NCI-H748 (cell line): ENCODE data around the gene CUZD1.
"Not testable (repeated sequence)": the region's sequence is repeated elsewhere in the genome, so short reads cannot be mapped to it uniquely, and the experiment has no call there.

ENCODE experiments used
- DNase-seq: peaks from one replicate; lab custom pipeline; 2025; ENCODE audit not compliant: unreplicated experiment; lab: John Stamatoyannopoulos, UW

Gene CUZD1, protein sequence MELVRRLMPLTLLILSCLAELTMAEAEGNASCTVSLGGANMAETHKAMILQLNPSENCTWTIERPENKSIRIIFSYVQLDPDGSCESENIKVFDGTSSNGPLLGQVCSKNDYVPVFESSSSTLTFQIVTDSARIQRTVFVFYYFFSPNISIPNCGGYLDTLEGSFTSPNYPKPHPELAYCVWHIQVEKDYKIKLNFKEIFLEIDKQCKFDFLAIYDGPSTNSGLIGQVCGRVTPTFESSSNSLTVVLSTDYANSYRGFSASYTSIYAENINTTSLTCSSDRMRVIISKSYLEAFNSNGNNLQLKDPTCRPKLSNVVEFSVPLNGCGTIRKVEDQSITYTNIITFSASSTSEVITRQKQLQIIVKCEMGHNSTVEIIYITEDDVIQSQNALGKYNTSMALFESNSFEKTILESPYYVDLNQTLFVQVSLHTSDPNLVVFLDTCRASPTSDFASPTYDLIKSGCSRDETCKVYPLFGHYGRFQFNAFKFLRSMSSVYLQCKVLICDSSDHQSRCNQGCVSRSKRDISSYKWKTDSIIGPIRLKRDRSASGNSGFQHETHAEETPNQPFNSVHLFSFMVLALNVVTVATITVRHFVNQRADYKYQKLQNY

DNA sequence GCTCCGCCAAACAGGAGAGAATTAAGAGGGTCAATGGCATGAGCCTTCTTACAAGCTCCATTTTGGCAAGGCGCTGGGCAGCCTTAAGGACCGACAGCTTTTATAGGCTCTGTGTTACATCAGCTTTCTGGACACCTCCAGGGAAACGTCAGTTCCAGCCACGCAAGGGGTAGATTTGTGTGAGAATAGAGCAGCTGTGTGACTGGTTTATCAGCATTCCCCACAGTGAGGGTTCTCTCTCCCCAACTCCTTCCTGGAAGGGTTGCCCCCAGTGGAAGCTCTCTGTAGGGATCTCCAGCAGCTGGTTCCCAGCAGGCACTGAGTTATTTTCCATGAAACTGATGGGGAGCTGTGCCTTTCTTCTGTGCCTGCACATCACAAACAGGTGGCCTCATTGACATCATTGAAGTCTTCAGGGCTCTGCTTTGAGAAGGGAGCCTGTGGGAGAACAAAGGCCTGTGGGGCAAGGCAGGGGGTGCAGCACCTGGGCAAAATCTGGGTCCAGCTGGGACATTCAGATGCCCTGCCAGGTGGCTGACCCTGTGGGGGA is at the start of gene CUZD1:
Gene CUZD1 (minus strand): TSS at position 75 of the 550 bp plus-strand sequence. CDS start 14 bp downstream, at position 61.
- DNase-seq: no peak

DNA sequence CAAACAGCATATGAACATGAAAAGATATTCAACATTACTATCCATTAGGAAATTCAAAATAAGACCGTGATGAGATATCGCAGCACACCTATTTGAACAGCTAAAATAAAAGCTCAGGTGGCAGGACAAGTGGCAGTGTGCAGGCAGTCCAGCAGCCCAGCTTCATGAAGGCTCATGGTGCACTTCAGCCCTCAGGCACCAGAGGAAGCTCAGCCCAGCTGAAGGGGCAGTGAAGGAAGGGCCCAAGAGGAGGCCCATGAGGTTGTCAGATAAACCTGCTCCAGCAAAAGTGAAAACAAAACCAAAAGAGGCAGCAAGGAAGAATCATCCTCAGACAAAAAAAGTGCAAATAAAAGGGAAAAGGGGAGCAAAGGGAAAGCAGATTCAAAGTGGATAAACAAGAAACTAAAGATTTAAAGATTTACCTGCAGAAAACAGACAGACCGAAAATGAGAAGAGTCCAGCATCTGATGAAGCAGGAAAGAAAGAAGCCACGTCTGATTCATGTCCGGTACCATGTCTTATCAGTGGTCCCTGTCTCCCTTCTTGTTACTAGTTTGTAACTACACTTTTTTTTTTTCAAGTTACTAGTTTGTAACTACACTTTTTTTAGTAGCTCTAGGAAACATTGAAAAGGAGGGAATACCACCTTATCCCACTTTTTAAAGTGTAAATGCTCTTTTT is 48.7 kb upstream of the CUZD1 start:
- no peak for DNase-seq

DNA sequence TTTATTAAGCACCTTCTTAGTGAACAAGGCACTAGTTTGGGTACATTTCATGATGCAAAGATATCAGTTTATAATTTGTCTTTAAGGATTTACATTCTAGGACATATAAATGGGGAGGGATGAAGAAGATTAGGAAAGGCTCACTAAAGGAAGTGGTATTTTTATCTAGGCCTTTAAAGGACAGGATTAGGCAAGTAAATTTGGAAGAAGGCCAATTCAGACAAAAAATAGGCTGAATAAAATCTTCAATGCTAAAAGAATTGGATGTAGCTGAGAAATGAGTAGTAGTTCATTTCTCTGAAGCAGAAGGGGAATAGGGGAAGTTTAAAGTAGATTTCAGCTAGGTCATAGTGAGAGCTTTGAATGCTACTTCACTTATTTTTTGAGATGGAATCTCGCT is 38.5 kb upstream of the CUZD1 start:
- no peak for DNase-seq

DNA sequence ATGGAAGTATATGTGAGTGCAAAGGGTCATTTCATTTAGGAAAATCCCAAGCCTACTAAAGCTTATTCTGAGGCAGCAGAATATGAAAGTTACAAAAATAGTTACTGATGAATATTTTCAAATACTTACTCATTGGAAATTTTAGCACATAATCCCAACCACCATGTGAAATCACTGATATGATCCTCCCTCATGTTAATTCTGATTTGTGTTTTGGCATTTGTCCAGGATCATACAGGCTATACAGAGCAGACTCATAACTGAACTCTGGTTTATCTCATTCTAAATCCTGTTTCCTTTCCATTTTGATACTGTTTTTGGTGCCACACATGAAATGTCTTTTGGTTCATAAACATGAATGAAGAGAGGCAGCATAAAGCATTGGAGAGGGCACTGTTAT is 37.1 kb upstream of the CUZD1 start:
- DNase-seq: no peak

DNA sequence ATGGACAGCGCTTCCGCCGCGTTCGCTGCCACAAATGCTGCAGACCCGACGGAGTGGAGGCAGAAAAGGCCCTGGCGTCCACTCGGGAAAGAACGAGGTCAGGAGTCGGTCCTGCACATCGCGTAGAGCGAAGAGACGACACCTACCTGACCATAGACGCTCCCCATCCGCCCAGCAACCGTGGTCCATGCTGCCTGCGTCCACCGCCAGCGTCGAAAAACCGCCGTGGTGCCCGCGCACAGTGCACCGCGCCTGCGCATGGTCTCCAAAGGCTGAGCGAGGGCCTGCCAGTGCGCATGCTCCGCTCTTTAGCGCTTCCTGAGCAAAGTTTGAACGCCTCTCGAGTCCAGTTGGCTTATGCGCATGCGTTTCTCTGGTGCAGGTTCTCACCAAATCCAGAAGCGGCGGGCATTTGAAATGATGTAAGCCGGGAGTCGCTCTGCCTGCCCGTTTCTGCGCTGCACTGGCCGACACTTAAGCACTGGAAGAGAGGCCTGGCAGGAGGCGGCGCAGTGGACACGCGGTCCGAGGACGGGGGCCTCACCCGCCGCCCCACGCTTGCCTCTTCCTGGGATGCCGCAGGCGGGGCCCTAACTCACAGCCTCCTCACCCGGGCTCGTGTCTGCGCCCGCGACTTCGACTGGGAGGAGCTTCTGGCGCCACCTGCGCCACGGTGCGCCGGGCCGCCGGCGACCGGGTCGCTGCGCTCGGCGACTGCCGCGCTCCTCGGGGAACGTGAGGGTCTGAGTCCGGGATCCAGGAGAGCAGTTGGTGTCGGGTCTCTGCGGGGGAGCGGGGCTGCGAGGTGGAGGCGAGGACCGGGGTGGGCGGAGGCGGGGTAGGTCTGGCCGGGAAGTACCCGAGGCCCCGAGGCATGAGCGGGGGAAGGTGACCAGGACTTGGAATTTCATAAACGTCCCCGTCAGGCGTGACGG is 33.9 kb upstream of the CUZD1 start, which contains the start of gene FAM24B:
Gene FAM24B (minus strand): TSS at position 243 of the 935 bp plus-strand sequence. CDS start 29,066 bp downstream, outside the sequence.
- DNase-seq: peak; percentile 98

DNA sequence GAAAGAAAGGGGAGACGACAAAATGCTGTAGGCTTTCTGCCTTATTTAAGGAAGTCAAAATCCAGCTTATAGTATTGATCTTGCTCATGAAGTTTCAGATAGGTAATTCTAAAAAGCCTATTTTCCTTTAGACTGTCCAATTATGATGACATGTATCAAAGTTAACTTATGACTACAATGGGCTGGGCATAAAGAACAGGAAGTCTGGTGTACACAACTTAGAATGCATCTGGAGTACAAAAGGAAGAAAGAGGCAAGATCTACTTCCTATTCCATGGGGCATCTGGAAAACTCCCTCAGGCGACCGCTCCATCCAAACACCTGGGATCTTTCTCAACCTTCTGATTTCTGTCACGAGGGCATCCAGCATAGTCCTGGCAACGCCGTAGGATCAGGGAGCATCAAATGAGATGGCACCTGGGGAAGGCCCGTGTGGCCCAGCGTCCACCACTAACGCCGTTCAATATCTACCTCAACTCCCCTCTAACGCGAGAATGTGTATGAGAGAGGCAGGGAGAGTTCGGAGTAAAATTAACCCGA is 33.2 kb upstream of the CUZD1 start:
- peak; percentile 78 for DNase-seq

DNA sequence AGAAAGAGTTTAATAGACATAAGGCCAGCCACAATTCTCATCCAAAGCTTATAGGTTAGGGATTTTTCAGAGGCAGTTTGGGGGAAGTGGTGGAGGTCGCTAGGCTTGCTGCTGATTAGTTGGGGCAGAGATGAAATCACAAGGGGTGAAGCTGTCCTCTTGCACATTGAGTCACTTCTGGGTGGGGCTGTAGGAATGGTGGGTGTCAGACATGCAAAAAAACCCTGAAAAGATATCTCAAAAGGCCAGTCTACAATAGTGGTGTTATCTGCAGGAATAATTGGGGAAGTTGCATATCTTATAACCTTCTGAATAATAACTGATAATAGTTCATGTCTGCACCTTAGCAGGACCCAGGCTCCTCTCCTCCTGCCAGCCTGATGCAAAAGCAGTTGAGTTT is 31.6 kb upstream of the CUZD1 start:
- DNase-seq: no peak

DNA sequence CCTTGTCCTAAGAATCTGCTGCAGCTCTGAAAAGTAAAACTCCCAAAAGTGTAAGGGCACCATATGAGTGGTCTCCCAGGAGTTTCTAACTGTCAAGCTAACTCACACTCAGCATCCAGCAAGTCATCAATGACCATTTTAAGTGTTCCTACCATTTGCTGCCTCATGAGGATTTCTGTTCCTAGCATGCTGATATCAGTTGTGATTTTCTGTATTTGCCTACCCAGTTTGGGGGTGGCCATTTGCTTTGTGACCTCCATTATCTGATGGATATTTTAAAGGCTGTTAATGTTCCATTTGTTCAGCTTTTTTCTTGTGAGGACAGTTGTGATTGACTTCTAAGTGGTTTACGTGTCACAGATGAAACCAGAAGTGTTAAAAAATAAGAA is 30.8 kb upstream of the CUZD1 start:
- DNase-seq: no peak

DNA sequence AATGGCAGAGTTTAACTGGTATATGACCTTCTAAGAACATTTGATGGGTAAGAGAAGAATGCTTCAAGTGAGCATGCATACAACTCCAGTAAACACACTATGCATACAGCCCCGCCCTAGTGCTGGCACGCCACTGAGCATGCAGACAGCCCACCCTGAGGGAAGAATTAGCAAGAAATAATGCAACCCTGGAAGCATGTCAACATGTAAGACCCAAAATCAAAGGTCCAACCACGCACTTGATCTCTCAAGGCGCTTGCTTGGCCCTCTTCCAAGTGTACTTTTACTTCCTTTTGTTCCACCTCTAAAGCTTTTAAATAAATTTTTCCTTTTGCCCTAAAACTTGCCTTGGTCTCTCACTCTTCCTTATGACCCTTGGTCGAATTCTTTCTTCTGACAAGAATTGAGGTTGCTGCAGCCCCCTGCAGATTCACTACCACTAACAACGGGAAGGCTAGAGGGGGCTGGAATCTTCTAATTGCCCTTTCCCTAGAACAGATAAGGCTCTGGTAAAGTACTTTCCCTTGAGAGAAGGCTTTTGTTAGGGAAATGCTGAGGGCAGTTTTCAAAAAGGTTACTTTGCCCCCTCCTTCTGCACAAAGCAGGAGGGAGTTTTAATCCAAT is 30.3 kb upstream of the CUZD1 start:
- no peak for DNase-seq

DNA sequence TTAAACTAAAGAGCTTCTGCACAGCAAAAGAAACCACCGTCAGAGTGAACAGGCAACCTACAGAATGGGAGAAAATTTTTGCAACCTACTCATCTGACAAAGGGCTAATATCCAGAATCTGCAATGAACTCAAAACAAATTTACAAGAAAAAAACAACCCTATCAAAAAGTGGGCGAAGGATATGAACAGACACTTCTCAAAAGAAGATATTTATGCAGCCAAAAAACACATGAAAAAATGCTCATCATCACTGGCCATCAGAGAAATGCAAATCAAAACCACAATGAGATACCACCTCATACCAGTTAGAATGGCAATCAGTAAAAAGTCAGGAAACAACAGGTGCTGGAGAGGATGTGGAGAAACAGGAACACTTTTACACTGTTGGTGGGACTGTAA is 26.3 kb upstream of the CUZD1 start:
- not testable (repeated sequence) for DNase-seq

DNA sequence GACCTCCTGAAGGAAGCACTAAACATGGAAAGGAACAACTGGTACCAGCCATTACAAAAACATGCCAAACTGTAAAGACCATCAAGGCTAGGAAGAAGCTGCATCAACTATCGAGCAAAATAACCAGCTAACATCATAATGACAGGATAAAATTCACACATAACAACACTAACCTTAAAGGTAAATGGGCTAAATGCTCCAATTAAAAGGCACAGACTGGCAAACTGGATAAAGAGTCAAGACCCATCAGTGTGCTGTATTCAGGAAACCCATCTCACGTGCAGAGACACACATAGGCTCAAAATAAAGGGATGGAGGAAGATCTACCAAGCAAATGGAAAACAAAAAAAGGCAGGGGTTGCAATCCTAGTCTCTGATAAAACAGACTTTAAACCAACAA is 23.1 kb upstream of the CUZD1 start:
- DNase-seq: not testable (repeated sequence)

DNA sequence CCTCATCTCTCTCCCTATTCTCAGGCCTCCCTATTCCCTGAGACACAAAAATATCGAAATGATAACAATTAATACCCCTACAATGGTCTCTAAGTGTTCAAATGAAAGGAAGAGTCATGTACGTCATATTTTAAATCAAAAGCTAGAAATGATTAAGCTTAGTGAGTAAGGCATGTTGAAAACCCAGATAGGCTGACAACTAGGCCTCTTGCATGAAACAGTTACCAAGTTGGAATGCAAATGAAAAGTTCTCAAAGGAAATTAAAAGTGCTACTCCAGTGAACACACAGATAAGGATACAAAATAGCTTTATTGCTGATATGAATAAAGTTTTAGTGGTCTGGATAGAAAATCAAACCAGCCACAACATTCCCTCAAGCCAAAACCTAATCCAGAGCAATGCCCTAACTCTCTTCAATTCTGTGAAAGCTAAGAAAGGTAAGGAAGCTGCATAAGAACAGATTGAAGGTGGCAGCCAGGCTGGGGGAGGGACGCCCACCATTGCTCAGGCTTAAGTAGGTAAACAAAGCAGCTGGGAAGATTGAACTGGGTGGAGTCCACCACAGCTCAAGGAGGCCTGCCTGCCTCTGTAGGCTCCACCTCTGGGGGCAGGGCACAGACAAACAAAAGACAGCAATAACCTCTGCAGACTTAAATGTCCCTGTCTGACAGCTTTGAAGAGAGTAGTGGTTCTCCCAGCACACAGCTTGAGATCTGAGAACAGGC is 21.3 kb upstream of the CUZD1 start:
- DNase-seq: not testable (repeated sequence)

DNA sequence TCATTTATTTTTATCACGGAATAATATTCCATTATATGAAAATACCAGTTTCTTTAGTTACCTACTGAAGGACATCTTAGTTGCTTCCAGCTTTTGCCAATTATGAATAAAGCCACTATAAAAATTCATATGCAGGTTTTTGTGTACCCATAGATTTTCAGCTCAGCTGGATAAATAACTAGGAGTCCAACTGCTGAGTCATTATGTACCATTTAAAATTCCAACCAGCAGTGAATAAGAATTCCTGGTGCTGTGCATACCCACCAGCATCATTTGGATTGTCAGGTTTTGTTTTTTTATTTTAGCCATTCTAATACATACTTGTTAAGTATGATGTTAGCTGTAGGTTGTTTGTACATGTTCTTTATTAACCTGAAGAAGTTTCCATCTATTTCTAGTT is 19.2 kb upstream of the CUZD1 start:
- DNase-seq: no peak

DNA sequence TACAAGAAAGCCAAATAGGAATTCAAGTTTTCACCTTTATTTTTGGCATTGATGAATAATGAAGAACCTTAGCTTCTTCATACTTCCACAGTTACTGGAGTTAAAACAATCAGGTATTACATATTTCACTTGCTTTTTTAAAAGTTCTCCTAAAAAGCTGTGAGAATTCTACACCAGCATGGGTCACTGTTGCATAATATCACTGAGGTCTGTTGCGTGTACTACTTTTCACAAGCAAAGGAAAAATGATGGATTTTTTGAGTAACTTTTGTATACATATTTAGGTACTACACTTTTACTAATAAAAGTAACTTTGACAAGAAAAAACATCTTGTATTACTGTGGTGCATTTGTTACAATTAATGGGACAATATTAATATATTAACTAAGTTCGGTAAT is 18.5 kb upstream of the CUZD1 start:
- no peak for DNase-seq

DNA sequence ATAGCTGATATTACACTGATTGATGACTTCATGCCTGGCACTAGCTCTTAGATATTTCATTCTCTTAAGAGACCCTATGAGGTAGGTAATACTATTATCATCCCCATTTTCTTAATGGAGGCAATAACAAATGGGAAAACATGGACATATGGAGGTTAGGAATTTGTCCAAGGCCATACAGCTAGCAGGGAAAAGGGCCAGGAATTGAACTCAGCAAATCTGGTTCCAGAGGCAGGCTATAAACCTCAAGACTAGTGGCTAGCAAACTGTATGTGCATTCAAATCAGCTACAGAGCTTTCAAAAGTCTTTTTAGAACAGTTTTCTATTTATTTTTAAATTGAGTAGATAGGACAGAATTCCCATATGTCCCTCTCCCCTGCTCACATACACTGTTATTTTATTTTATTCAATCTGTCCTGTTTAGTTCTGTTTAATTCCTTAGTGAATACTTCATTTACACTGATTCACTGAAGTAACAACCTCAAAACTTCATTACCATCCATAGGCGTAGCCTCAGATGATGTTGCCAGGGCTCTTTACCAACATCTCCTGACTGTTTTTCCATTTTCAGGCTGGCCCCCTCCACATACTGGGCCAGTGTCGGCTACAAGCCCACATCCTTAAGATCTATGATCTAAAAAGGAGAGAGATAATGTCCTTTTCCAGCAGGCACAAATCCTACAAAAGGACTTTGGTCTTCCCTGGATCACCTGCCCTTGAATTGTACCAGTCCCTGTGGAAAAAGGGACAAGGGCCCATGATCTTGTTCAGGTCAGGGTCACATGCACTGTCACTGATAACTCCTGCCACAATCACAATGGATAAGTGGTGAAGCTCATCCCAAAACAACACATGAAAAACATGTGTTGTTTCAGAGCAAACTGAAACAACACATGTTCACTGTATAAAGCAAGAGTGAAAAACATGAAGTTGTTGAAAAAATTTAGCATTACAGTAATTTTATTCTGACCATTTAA is 17.8 kb upstream of the CUZD1 start:
- DNase-seq: no peak

DNA sequence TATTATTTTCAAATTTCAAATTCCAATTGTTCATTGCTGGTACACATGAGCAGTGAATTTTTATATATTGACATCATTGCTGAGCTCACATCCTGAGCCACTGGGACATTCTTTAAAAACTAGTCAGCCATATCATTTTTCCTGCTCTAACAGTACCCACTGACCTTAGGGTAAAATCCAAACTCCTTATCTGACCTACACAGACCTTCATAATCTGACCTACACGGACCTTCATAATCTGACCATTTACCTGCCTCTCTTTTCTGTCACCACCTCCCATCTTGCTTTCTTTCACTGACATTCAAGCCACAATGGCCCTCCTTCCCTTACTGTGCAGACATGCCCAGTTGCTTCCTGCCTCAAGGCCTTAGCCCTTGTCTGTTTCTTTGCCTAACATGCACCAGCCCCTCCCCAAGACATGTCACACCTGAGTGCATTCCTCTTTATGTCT is 16.1 kb upstream of the CUZD1 start:
- no peak for DNase-seq

DNA sequence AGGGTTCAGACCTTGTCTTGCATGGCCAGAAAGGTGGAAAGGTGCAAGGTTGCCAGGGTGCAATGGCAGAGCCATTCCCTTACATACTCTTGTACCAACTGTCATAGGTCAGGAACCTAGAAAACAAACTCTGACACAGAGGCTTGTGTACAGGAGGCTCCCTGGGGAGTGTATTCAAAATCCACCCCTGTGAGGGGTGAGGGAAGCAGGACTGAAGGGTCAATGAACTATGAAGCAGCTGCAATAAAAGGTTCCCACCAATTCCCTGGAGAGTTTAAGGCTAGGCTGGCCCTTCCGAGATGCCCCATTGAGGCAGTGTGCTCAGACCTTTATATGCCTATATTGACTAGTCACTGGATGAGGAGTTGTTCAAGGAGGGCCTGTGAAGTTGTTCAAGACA is 13.9 kb upstream of the CUZD1 start:
- no peak for DNase-seq

DNA sequence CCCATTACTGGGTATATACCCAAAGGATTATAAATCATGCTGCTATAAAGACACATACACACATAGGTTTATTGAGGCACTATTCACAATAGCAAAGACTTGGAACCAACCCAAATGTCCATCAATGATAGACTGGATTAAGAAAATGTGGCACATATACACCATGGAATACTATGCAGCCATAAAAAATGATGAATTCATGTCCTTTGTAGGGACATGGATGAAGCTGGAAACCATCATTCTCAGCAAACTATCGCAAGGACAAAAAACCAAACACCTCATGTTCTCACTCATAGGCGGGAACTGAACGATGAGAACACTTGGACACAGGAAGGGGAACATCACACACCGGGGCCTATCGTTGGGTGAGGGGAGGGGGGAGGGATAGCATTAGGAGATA is 12.4 kb upstream of the CUZD1 start:
- DNase-seq: not testable (repeated sequence)
